SK-N-SH (cell line): ENCODE measurements around the gene RNF223. TPM values are rescaled to one million over a fixed set of nuclear protein-coding genes. Genes with fewer than 3 reads are reported as not detected.

ENCODE experiments used
- CTCF ChIA-PET: fragments of 300-600, 350-600 bp; formaldehyde crosslinking; extraction: SDS; loops from one replicate; lab custom pipeline; 2021; lab: Yijun Ruan, JAX
- POLR2A ChIA-PET: fragments of 350-600 bp; sonication (Branson Sonifier 250); formaldehyde crosslinking; extraction: SDS; loops from one replicate; lab custom pipeline; 2020; ENCODE audit warnings: antibody characterized with exemption, inconsistent platforms; lab: Yijun Ruan, JAX
- DNase-seq: peaks from one replicate; pipeline ENCODE4 v3.0.0; 2012
- H2AFZ ChIP-seq: fragments of 200-600 bp; sonication (generic); 2 replicates; pipeline ENCODE4 v1.8.1; 2016; ENCODE audit warnings: antibody characterized with exemption, mild to moderate bottlenecking, low read depth
- H3F3A ChIP-seq: fragments of 200-600 bp; sonication (generic); replicated peaks from 2 replicates; pipeline ENCODE3; 2016; ENCODE audit warnings: antibody characterized with exemption, mild to moderate bottlenecking; ENCODE audit not compliant: insufficient read depth
- H3K27ac ChIP-seq, 2 experiments: fragments of 200-500 bp in 1 of 2; fragments of 200-600 bp in 1 of 2; sonication (Bioruptor generic) in 1 of 2; sonication (generic), shearing (Covaris generic) in 1 of 2; 2 replicates each; pipeline versions ENCODE4 v1.5.1 to v1.6.1; 2014 to 2016; ENCODE audit warnings: low read depth in 2 of 2, inconsistent platforms in 1 of 2, low read length in 1 of 2, mild to moderate bottlenecking in 1 of 2, mixed read lengths in 1 of 2
- H3K27me3 ChIP-seq: fragments of 200-600 bp; sonication (generic), shearing (Covaris generic); 2 replicates; pipeline ENCODE4 v1.6.1; 2016; ENCODE audit warnings: mixed run types; ENCODE audit not compliant: insufficient read depth
- H3K36me3 ChIP-seq, 2 experiments: fragments of 200-500 bp in 1 of 2; fragments of 200-600 bp in 1 of 2; sonication (Bioruptor generic) in 1 of 2; sonication (generic) in 1 of 2; replicated peaks in 1 of 2; 2 replicates each; pipeline versions ENCODE3 to v1.5.1; 2014 to 2016; ENCODE audit warnings: low read length in 1 of 2, mild to moderate bottlenecking in 1 of 2; ENCODE audit not compliant: insufficient read depth in 2 of 2, control insufficient read depth in 1 of 2
- H3K4me1 ChIP-seq, 2 experiments: fragments of 200-500 bp in 1 of 2; fragments of 200-600 bp in 1 of 2; sonication (Bioruptor generic) in 1 of 2; sonication (generic), shearing (Covaris generic) in 1 of 2; 2 replicates each; pipeline versions ENCODE4 v1.5.1 to v1.6.1; 2014 to 2016; ENCODE audit warnings: low read depth in 1 of 2, low read length in 1 of 2, mixed run types in 1 of 2; ENCODE audit not compliant: insufficient read depth in 2 of 2, control insufficient read depth in 1 of 2
- H3K4me2 ChIP-seq: fragments of 200-600 bp; sonication (generic), shearing (Covaris generic); 2 replicates; pipeline ENCODE4 v1.6.1; 2017; ENCODE audit warnings: mixed run types
- H3K4me3 ChIP-seq, 2 experiments: fragments of 200-500 bp in 1 of 2; fragments of 200-600 bp in 1 of 2; sonication (Bioruptor generic) in 1 of 2; sonication (generic), shearing (Covaris generic) in 1 of 2; 2 replicates each; pipeline versions ENCODE4 v1.5.1 to v1.8.1; 2014 to 2016; ENCODE audit warnings: low read depth in 2 of 2, inconsistent platforms in 1 of 2, low read length in 1 of 2, mild to moderate bottlenecking in 1 of 2, mixed read lengths in 1 of 2, moderate library complexity in 1 of 2
- H3K79me2 ChIP-seq: fragments of 200-600 bp; sonication (generic); 2 replicates; pipeline ENCODE4 v1.8.1; 2017; ENCODE audit warnings: mild to moderate bottlenecking; ENCODE audit not compliant: insufficient read depth
- H3K9ac ChIP-seq: fragments of 200-600 bp; sonication (generic); 2 replicates; pipeline ENCODE4 v1.6.1; 2017; ENCODE audit warnings: mixed run types
- H3K9me2 ChIP-seq: fragments of 200-600 bp; sonication (generic); 2 replicates; pipeline ENCODE4 v1.6.1; 2017; ENCODE audit warnings: mixed run types
- H3K9me3 ChIP-seq: fragments of 200-600 bp; sonication (generic); 2 replicates; pipeline ENCODE4 v1.6.1; 2017; ENCODE audit warnings: mixed run types, mild to moderate bottlenecking, moderate library complexity
- H4K20me1 ChIP-seq: fragments of 200-600 bp; sonication (generic); 2 replicates; pipeline ENCODE4 v1.6.1; 2017; ENCODE audit warnings: mild to moderate bottlenecking, mixed run types; ENCODE audit not compliant: insufficient read depth
- CHD2 ChIP-seq: fragments of 150-350 bp; IDR thresholded peaks from 2 replicates; pipeline ENCODE4 v1.6.1; 2018; ENCODE audit warnings: low read length; ENCODE audit not compliant: partially characterized antibody
- ELF1 ChIP-seq: IDR thresholded peaks from 2 replicates; pipeline ENCODE4 v1.4.0; 2012
- FOSL2 ChIP-seq: IDR thresholded peaks from 2 replicates; pipeline ENCODE4 v1.4.0; 2012; ENCODE audit warnings: low read depth, mild to moderate bottlenecking, moderate library complexity, borderline replicate concordance
- FOXM1 ChIP-seq: IDR thresholded peaks from 2 replicates; pipeline ENCODE4 v1.4.0; 2012; ENCODE audit warnings: low read depth, mild to moderate bottlenecking
- GABPA ChIP-seq: IDR thresholded peaks from 2 replicates; pipeline ENCODE4 v1.4.0; 2012; ENCODE audit warnings: low read depth, mild to moderate bottlenecking
- IRF3 ChIP-seq: fragments of 150-350 bp; IDR thresholded peaks from 2 replicates; pipeline ENCODE4 v1.6.1; 2016; ENCODE audit warnings: mild to moderate bottlenecking, low read depth, low read length
- JUND ChIP-seq: IDR thresholded peaks from 2 replicates; pipeline ENCODE4 v1.4.0; 2012
- MXI1 ChIP-seq: IDR thresholded peaks from 2 replicates; pipeline ENCODE4 v1.6.1; 2012; ENCODE audit warnings: mild to moderate bottlenecking, low read depth, low read length, improper control_type of control experiment
- NRF1 ChIP-seq: IDR thresholded peaks from 2 replicates; pipeline ENCODE4 v1.6.1; 2012; ENCODE audit warnings: low read depth, mild to moderate bottlenecking, low read length
- RFX5 ChIP-seq: IDR thresholded peaks from 2 replicates; pipeline ENCODE4 v1.6.1; 2012; ENCODE audit warnings: mild to moderate bottlenecking, improper control_type of control experiment, low read length
- TCF12 ChIP-seq: IDR thresholded peaks from 2 replicates; pipeline ENCODE4 v1.4.0; 2012
- TEAD4 ChIP-seq: IDR thresholded peaks from 2 replicates; pipeline ENCODE4 v1.4.0; 2012; ENCODE audit warnings: mild to moderate bottlenecking, borderline replicate concordance; ENCODE audit not compliant: insufficient read depth
- USF1 ChIP-seq: IDR thresholded peaks from 2 replicates; pipeline ENCODE4 v1.4.0; 2012; ENCODE audit warnings: low read depth, borderline replicate concordance
- YY1 ChIP-seq: IDR thresholded peaks from 2 replicates; pipeline ENCODE4 v1.4.0; 2012; ENCODE audit warnings: low read depth, mild to moderate bottlenecking
- WGBS: methylation state at CpG from one replicate; pipeline ENCODE4 v1.1.6; 2017; ENCODE audit warnings: low lambda C conversion rate; 5-methylcytosine and 5-hydroxymethylcytosine counted together
- polyA plus RNA-seq, 3 experiments: library from polyadenylated mRNA; depleted of rRNA; stranded (reverse); fragments of >200 nt; gene quantifications; 2 replicates each; pipeline ENCODE4 v1.2.3, GENCODE V29; 2012
- TF ChIP-seq, protein P1 (sequence below): IDR thresholded peaks from 2 replicates; pipeline ENCODE4 v1.6.1; 2012; ENCODE audit warnings: mild to moderate bottlenecking, low read depth, low read length, moderate library complexity

The RNF223 gene
- polyA plus RNA-seq, 1 of the 3 experiments (the other 2 are of a cell fraction): not detected

- WGBS: 11% methylated on average over 17 of the region's 41 CpGs
- H3K9me3 ChIP-seq: no peaks in the 10 kb centered on the region
- CTCF ChIA-PET: interaction anchor here (0.8 to 0.9 kb wide), 2 partner anchors 113 to 804 kb away, joined by 3 read pairs; partner anchors contain the start of gene TMEM52
- H3K27ac ChIP-seq: no peak overlapping the region
- H3K4me2 ChIP-seq: peak overlapping the region; percentile 71
- H4K20me1 ChIP-seq: no peaks in the 10 kb centered on the region
- H3K9ac ChIP-seq: no peak overlapping the region
- DNase-seq: no peak
- peaks cover under 1% of the 10 kb centered on the region; the same call in 1 of the 2 replicates for H3K79me2 ChIP-seq
- H3K27me3 ChIP-seq: 0 out of 2 replicates have a peak, but pooled peaks cover 6% of the 10 kb centered on the region
- peak overlapping the region; percentile 54 to 60 for H3K4me3 ChIP-seq
- no peaks in the 10 kb centered on the region for H3K9me2 ChIP-seq
- POLR2A ChIA-PET: no interaction called here
- no peak overlapping the region for H2AFZ ChIP-seq
- no peaks in the 10 kb centered on the region for H3F3A ChIP-seq
- TF ChIP-seq FOXM1 (no peak), CHD2 (no peak), ELF1 (no peak), FOSL2 (no peak), GABPA (no peak), USF1 (no peak), IRF3 (no peak), NRF1 (no peak), TEAD4 (no peak), TCF12 (no peak), RFX5 (no peak), JUND (no peak), MXI1 (no peak), YY1 (no peak)
- TF ChIP-seq, protein P1, sequence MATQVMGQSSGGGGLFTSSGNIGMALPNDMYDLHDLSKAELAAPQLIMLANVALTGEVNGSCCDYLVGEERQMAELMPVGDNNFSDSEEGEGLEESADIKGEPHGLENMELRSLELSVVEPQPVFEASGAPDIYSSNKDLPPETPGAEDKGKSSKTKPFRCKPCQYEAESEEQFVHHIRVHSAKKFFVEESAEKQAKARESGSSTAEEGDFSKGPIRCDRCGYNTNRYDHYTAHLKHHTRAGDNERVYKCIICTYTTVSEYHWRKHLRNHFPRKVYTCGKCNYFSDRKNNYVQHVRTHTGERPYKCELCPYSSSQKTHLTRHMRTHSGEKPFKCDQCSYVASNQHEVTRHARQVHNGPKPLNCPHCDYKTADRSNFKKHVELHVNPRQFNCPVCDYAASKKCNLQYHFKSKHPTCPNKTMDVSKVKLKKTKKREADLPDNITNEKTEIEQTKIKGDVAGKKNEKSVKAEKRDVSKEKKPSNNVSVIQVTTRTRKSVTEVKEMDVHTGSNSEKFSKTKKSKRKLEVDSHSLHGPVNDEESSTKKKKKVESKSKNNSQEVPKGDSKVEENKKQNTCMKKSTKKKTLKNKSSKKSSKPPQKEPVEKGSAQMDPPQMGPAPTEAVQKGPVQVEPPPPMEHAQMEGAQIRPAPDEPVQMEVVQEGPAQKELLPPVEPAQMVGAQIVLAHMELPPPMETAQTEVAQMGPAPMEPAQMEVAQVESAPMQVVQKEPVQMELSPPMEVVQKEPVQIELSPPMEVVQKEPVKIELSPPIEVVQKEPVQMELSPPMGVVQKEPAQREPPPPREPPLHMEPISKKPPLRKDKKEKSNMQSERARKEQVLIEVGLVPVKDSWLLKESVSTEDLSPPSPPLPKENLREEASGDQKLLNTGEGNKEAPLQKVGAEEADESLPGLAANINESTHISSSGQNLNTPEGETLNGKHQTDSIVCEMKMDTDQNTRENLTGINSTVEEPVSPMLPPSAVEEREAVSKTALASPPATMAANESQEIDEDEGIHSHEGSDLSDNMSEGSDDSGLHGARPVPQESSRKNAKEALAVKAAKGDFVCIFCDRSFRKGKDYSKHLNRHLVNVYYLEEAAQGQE: no peak
- H3K4me1 ChIP-seq: peaks cover 0 to 10% of the 10 kb centered on the region in 2 experiments; a peak in 1 of 4 replicates
- no peaks in the 10 kb centered on the region for H3K36me3 ChIP-seq
Measured at GRCh38 chr1:1115136-1115785, 41.2 kb upstream of the RNF223 start.
